Activated B cell treated with CpG ODN at 0.5 μM for 24 hours (primary cell): ENCODE results near the gene HIBCH. TPM values are rescaled to one million over a fixed set of nuclear protein-coding genes. Genes with fewer than 3 reads are reported as not detected.

Experiments
- ATAC-seq: fragments of 200-7000 bp; cut with Tn5 transposase; one replicate; pipeline ENCODE4 v1.10.0; 2021; ENCODE audit warnings: low read depth, mild to moderate bottlenecking, moderate library complexity
- CTCF ChIA-PET: fragments of 350-600 bp; sonication (Branson Sonifier 250); formaldehyde crosslinking; loops from one replicate; lab custom pipeline; 2021; ENCODE audit warnings: antibody characterized with exemption; lab: Charles Lee
- POLR2A ChIA-PET: fragments of 350-600 bp; sonication (Branson Sonifier 250); formaldehyde crosslinking; loops from one replicate; lab custom pipeline; 2021; ENCODE audit warnings: antibody characterized with exemption; lab: Charles Lee
- DNase-seq: peaks from one replicate; pipeline ENCODE4 v3.0.0; 2022
- H3K27ac Mint-ChIP-seq: one replicate; pipeline ENCODE4 v1.8.0; 2020; ENCODE audit warnings: mixed read lengths
- H3K27me3 Mint-ChIP-seq: one replicate; pipeline ENCODE4 v1.8.0; 2021; ENCODE audit warnings: mixed read lengths
- H3K36me3 Mint-ChIP-seq: one replicate; pipeline ENCODE4 v1.8.0; 2021; ENCODE audit warnings: low read depth, mixed read lengths
- H3K4me1 Mint-ChIP-seq: one replicate; pipeline ENCODE4 v1.8.0; 2021; ENCODE audit warnings: mixed read lengths
- H3K4me3 Mint-ChIP-seq: one replicate; pipeline ENCODE4 v1.8.0; 2020; ENCODE audit warnings: mild to moderate bottlenecking, mixed read lengths
- H3K9me3 Mint-ChIP-seq: one replicate; pipeline ENCODE4 v1.8.0; 2020; ENCODE audit warnings: mixed read lengths
- intact Hi-C: fragments of 100-400 bp; cut with micrococcal nuclease; formaldehyde crosslinking; loops from one replicate; pipeline ENCODE4 v1.15.1; 2024
- total RNA-seq: library from RNA; stranded (reverse); gene quantifications from 2 replicates; pipeline ENCODE4 v1.2.3, GENCODE V29; 2022
- TF ChIP-seq, protein P1 (sequence below): fragments of 200-600 bp; IDR thresholded peaks from one replicate; pipeline ENCODE4 v1.8.0; 2022; ENCODE audit warnings: antibody characterized with exemption, mild to moderate bottlenecking

The HIBCH gene
- total RNA-seq, 1 donor from 2014 or later, result 21.2 TPM

DNA sequence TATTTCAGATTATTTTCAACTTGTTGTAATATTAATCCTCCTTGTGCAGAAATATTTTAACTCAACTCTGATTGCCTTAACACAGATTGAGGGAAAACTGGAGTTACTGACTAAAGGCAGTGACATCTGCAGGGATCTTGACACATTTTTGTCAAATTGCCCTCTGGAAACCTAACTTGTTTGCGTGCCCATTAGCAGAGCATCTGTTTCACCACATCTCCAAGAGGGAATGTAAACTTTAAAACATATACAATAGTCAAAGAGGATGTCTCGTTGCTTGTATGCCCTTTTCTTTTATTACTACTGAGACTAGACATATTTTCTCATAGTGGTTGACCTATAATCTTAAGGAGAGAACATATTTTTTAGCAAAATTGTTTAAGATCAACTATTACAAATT lies 38.0 kb upstream of the HIBCH start:
- no peak for ATAC-seq
- Mint-ChIP-seq H3K4me3 (no peak overlapping the region), H3K4me1 (peaks cover 24% of the 10 kb centered on the region), H3K9me3 (no peaks in the 10 kb centered on the region), H3K27ac (no peak overlapping the region), H3K36me3 (no peaks in the 10 kb centered on the region), H3K27me3 (no peaks in the 10 kb centered on the region)
- DNase-seq, result no peak
- intact Hi-C loops, result no loop called here
- TF ChIP-seq, protein P1, sequence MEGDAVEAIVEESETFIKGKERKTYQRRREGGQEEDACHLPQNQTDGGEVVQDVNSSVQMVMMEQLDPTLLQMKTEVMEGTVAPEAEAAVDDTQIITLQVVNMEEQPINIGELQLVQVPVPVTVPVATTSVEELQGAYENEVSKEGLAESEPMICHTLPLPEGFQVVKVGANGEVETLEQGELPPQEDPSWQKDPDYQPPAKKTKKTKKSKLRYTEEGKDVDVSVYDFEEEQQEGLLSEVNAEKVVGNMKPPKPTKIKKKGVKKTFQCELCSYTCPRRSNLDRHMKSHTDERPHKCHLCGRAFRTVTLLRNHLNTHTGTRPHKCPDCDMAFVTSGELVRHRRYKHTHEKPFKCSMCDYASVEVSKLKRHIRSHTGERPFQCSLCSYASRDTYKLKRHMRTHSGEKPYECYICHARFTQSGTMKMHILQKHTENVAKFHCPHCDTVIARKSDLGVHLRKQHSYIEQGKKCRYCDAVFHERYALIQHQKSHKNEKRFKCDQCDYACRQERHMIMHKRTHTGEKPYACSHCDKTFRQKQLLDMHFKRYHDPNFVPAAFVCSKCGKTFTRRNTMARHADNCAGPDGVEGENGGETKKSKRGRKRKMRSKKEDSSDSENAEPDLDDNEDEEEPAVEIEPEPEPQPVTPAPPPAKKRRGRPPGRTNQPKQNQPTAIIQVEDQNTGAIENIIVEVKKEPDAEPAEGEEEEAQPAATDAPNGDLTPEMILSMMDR, result no peak
- POLR2A ChIA-PET, result no interaction called here
- CTCF ChIA-PET, result no interaction called here

DNA sequence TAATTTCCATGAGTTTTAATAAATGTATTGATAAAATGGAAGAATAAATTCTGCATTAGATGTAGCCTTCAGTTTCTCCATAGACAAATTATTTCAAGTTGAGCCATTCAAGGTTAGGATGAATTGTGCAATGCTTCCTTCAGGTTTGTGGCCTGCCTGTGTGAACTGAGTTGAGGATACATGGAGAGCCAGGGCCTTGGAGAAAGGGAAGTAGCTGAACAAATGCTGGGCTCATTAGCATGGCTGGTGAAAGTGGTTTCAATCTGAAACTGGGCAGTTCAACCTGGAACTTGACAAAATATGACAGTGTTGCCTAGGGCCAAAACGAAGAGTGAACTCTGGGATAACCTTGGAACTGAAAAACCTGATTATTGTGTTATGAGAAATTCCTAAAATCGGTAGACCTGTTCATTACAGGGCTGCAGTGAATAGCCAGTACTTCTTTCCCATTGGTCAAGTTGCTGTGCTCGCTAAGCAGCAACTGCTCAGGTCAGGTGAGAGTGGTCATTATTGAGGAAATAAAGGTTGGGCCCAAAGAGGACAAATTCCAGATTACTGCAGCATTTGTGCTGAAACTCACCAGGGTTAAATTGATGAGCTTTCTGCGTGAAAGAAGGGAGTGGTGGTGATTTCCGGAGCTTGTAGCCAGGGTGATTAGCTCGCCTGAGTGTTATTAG lies 36.5 kb upstream of the HIBCH start:
- Mint-ChIP-seq H3K9me3 (no peaks in the 10 kb centered on the region), H3K4me1 (peaks cover 18% of the 10 kb centered on the region), H3K36me3 (no peaks in the 10 kb centered on the region), H3K27ac (no peak overlapping the region), H3K27me3 (no peaks in the 10 kb centered on the region), H3K4me3 (no peak overlapping the region)
- ATAC-seq, result no peak
- TF ChIP-seq, protein P1, result no peak
- intact Hi-C loops, result no loop called here
- ChIA-PET POLR2A (interaction anchor here (0.9 kb wide), 1 partner anchor 9 kb away, joined by 4 read pairs; no protein-coding TSS in a partner anchor), CTCF (no interaction called here)
- DNase-seq, result no peak

DNA sequence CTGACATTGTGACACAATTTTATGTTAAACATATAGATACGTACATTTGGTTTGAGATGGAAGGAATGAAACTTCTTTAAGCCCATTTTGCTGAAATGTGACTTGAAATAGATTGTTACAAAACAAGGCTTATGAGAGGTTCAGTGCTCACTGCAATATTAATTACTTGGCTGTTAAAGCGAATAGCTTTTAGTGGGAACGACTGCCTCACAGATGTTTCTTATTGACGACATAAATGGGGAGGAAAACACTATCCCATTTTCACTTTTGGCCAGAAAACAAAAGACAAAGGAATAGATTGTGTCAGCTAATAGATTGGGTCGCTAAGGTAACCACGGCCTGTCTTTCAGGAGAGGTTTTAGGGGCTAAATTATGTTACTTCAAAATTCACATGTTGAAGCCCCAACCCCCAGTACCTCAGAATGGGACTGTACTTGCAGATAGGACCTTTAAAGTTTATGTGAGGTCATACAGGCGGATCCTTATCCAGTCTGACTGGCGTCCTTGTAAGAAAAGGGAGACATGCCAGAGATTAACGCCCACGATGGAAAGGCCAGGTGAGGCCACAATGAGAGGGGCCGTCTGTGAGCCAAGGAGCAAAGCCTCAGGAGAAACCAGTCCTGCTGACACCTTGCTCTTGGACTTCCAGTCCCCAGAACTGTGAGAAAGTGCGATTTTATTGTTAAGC lies 34.5 kb upstream of the HIBCH start:
- Mint-ChIP-seq H3K4me1 (peaks cover under 1% of the 10 kb centered on the region), H3K36me3 (no peaks in the 10 kb centered on the region), H3K27ac (no peak overlapping the region), H3K4me3 (no peak overlapping the region), H3K27me3 (no peaks in the 10 kb centered on the region), H3K9me3 (no peaks in the 10 kb centered on the region)
- TF ChIP-seq, protein P1, result no peak
- DNase-seq (no peak), ATAC-seq (no peak)
- POLR2A ChIA-PET, result no interaction called here
- CTCF ChIA-PET, result interaction anchor here (1.8 kb wide), 1 partner anchor 10 kb away, joined by 4 read pairs; the partner anchor contains the start of gene INPP1
- intact Hi-C loops, result no loop called here

DNA sequence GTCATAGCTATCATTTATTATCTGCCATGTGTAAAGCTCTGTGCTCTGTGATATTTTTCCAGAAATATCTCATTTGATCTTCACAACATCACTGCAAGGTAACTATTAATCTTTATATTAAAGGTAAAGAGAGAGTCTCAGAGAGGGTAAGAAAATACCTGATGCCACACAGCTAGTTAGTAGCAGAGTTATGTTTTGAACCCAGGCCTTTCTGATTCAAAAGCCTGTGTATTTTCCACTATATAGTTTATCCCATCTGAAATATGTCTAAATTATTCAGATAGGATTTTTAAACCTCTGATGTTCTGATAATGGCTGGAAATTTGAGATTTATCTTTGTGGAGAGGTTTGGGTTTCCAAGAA lies 33.9 kb upstream of the HIBCH start:
- intact Hi-C loops, result no loop called here
- TF ChIP-seq, protein P1, result no peak
- H3K36me3 Mint-ChIP-seq, result no peaks in the 10 kb centered on the region
- POLR2A ChIA-PET, result no interaction called here
- DNase-seq, result no peak
- no peak for ATAC-seq
- no peak overlapping the region for H3K4me3 Mint-ChIP-seq
- H3K4me1 Mint-ChIP-seq, result no peaks in the 10 kb centered on the region
- no peaks in the 10 kb centered on the region for H3K27me3 Mint-ChIP-seq
- CTCF ChIA-PET, result no interaction called here
- no peak overlapping the region for H3K27ac Mint-ChIP-seq
- no peaks in the 10 kb centered on the region for H3K9me3 Mint-ChIP-seq

DNA sequence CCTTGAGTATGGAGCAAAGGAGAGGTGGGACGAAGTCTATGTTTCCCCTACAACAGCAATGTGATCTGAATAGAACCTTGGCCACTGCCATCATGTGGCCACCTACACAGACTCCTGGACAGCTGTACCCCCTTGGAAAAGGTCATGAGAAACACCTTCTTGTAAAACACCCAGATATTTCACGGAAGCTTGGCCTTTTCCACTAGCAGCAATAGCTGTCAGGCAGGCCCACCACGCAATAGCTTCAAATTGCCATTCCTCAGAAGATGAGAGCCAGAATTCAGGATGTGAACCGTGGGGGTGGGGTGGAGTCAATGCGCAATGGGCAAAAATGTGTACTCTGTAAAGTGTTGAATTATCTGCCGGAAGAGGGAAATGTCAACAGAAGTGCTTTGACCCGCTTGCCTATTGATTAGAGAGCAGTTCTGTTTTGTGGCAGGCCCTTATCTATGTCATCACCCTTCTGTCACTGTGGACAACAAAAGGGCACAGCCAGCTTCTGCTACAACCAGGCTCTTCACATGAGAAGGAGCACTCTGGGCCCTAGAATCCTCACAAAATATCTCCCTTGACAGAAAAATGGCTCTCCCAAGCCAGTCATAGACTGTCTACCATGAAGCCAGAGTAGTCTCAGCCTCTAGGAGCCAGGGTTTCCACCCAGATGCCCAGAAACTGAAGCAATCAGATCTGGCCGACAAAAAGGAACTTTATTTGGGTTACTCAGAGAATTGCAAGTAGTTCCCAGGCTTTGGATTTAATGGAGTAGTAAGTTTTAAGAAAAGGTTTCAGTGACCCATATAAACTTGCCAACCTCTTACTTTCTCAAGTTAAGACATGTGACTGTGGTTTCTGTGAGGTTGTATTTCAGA lies 33.3 kb upstream of the HIBCH start:
- ATAC-seq (no peak), DNase-seq (no peak)
- Mint-ChIP-seq H3K4me1 (no peaks in the 10 kb centered on the region), H3K27ac (no peak overlapping the region), H3K36me3 (no peaks in the 10 kb centered on the region), H3K9me3 (no peaks in the 10 kb centered on the region), H3K27me3 (no peaks in the 10 kb centered on the region), H3K4me3 (no peak overlapping the region)
- TF ChIP-seq, protein P1, result no peak
- intact Hi-C loops, result no loop called here
- ChIA-PET POLR2A (no interaction called here), CTCF (no interaction called here)
